LNCAP (cell line): ENCODE data around the gene SYCE1L.

Source experiments
- CTCF ChIP-seq: fragments of 450-650 bp; IDR thresholded peaks from 2 replicates; pipeline ENCODE4 v1.5.1; 2017; ENCODE audit warnings: mild to moderate bottlenecking

Gene SYCE1L

GRCh38 chr16:77211880-77212740 lies 12.9 kb downstream of the SYCE1L start:
- TF ChIP-seq CTCF = no peak

GRCh38 chr16:77212741-77213541 lies 13.7 kb downstream of the SYCE1L start:
- TF ChIP-seq CTCF = no peak

- no peak for TF ChIP-seq CTCF
Observed at GRCh38 chr16:77213542-77214106, 14.4 kb downstream of the SYCE1L start.

GRCh38 chr16:77214411-77215138 lies 15.4 kb downstream of the SYCE1L start:
- TF ChIP-seq CTCF = no peak

- TF ChIP-seq CTCF = no peak
Observed at GRCh38 chr16:77219437-77219836, 20.2 kb downstream of the SYCE1L start.

- TF ChIP-seq CTCF = no peak
Observed at GRCh38 chr16:77220427-77220826, 21.2 kb downstream of the SYCE1L start.

GRCh38 chr16:77221482-77221881 lies 22.3 kb downstream of the SYCE1L start:
- no peak for TF ChIP-seq CTCF
